Astrocyte (in vitro differentiated cells and primary cell): Measurements from ENCODE around the gene TBC1D5. TPM values are rescaled to one million over a fixed set of nuclear protein-coding genes. Genes with fewer than 3 reads are reported as not detected.

Experiments used
- DNase-seq: peaks from one replicate; pipeline ENCODE4 v3.0.0-alpha.2; 2010; ENCODE audit warnings: low read depth
- FAIRE-seq: peaks from 2 replicates; lab custom pipeline; 2011; peaks lifted over from hg19 to GRCh38; lab: Jason Lieb, UNC
- H2AFZ ChIP-seq: 2 replicates; pipeline ENCODE4 v1.6.0; 2012; ENCODE audit warnings: low read depth, low read length, inconsistent platforms
- H3K27ac ChIP-seq: 2 replicates; pipeline ENCODE4 v1.5.1; 2011; ENCODE audit warnings: low read depth, low read length, inconsistent platforms
- H3K27me3 ChIP-seq: 2 replicates; pipeline ENCODE4 v1.6.0; 2011; ENCODE audit warnings: low read length, inconsistent platforms; ENCODE audit not compliant: insufficient read depth
- H3K36me3 ChIP-seq: 2 replicates; pipeline ENCODE4 v1.5.1; 2011; ENCODE audit warnings: low read length, inconsistent platforms; ENCODE audit not compliant: insufficient read depth
- H3K4me1 ChIP-seq: 2 replicates; pipeline ENCODE4 v1.5.1; 2011; ENCODE audit warnings: low read length, inconsistent platforms; ENCODE audit not compliant: insufficient read depth
- H3K4me2 ChIP-seq: 2 replicates; pipeline ENCODE4 v1.6.0; 2012; ENCODE audit warnings: low read length, inconsistent platforms
- H3K4me3 ChIP-seq: 2 replicates; pipeline ENCODE4 v1.5.1; 2011; ENCODE audit warnings: low read depth, mild to moderate bottlenecking, low read length, inconsistent platforms; ENCODE audit not compliant: insufficient read depth
- H3K79me2 ChIP-seq: 2 replicates; pipeline ENCODE4 v1.6.0; 2012; ENCODE audit warnings: mild to moderate bottlenecking, low read length, inconsistent platforms; ENCODE audit not compliant: insufficient read depth
- H3K9ac ChIP-seq: 2 replicates; pipeline ENCODE4 v1.6.0; 2012; ENCODE audit warnings: mild to moderate bottlenecking, low read length, inconsistent platforms
- H3K9me3 ChIP-seq: 2 replicates; pipeline ENCODE4 v1.5.1; 2012; ENCODE audit warnings: low read depth, mild to moderate bottlenecking, low read length, inconsistent platforms; ENCODE audit not compliant: insufficient read depth
- H4K20me1 ChIP-seq: 2 replicates; pipeline ENCODE4 v1.6.0; 2012; ENCODE audit warnings: low read length, inconsistent platforms; ENCODE audit not compliant: insufficient read depth
- H3K27ac Mint-ChIP-seq: one replicate; pipeline ENCODE4 v1.8.0; 2021; ENCODE audit warnings: mild to moderate bottlenecking, mixed read lengths; ENCODE audit not compliant: unreplicated experiment
- H3K27me3 Mint-ChIP-seq: one replicate; pipeline ENCODE4 v1.8.0; 2021; ENCODE audit warnings: low read depth, mixed read lengths; ENCODE audit not compliant: unreplicated experiment
- H3K36me3 Mint-ChIP-seq: one replicate; pipeline ENCODE4 v1.8.0; 2021; ENCODE audit warnings: low read depth, mixed read lengths; ENCODE audit not compliant: unreplicated experiment
- H3K4me1 Mint-ChIP-seq: one replicate; pipeline ENCODE4 v1.8.0; 2021; ENCODE audit warnings: low read depth, mixed read lengths; ENCODE audit not compliant: unreplicated experiment
- H3K4me3 Mint-ChIP-seq: one replicate; pipeline ENCODE4 v1.8.0; 2021; ENCODE audit warnings: mild to moderate bottlenecking, moderate library complexity, mixed read lengths; ENCODE audit not compliant: unreplicated experiment
- H3K9me3 Mint-ChIP-seq: one replicate; pipeline ENCODE4 v1.8.0; 2021; ENCODE audit warnings: mild to moderate bottlenecking, mixed read lengths; ENCODE audit not compliant: unreplicated experiment
- CTCF ChIP-seq: IDR thresholded peaks from 2 replicates; pipeline ENCODE4 v1.5.1; 2011; ENCODE audit warnings: low read depth, mild to moderate bottlenecking, inconsistent platforms, low read length, moderate library complexity; ENCODE audit not compliant: insufficient read depth
- EZH2 ChIP-seq: IDR thresholded peaks from 2 replicates; pipeline ENCODE4 v1.6.1; 2012; ENCODE audit warnings: mild to moderate bottlenecking, low read length, inconsistent platforms; ENCODE audit not compliant: insufficient read depth
- total RNA-seq: library from RNA; stranded (reverse); gene quantifications from 2 replicates; pipeline ENCODE4 v1.2.1, GENCODE V29; 2021

Gene TBC1D5
- total RNA-seq, 1 donor from 2014 or later = 23.0 TPM

- Histone ChIP-seq H3K4me1 (no peaks in the 10 kb centered on the region), H3K9me3 (no peaks in the 10 kb centered on the region), H3K9ac (no peak overlapping the region), H4K20me1 (peaks cover 4% of the 10 kb centered on the region), H3K4me3 (no peak overlapping the region), H3K27me3 (no peaks in the 10 kb centered on the region), H3K27ac (no peak overlapping the region), H3K36me3 (no peaks in the 10 kb centered on the region), H3K4me2 (no peak overlapping the region), H3K79me2 (no peaks in the 10 kb centered on the region), H2AFZ (no peak overlapping the region)
- no peak for TF ChIP-seq CTCF
- no peak for TF ChIP-seq EZH2
- no peak for DNase-seq
- H3K4me3 Mint-ChIP-seq = no peak overlapping the region
- no peak overlapping the region for H3K27ac Mint-ChIP-seq
- peaks cover 5% of the 10 kb centered on the region for H3K9me3 Mint-ChIP-seq
- no peak for FAIRE-seq
- no peaks in the 10 kb centered on the region for H3K4me1 Mint-ChIP-seq
- no peaks in the 10 kb centered on the region for H3K27me3 Mint-ChIP-seq
- H3K36me3 Mint-ChIP-seq = no peaks in the 10 kb centered on the region
Measured at GRCh38 chr3:17529677-17530076, 212.8 kb downstream of the TBC1D5 start.

GRCh38 chr3:17518189-17519059 is 224.0 kb downstream of the TBC1D5 start:
- Histone ChIP-seq H3K27me3 (no peaks in the 10 kb centered on the region), H3K9me3 (no peaks in the 10 kb centered on the region), H3K9ac (no peak overlapping the region), H3K4me2 (no peak overlapping the region), H3K36me3 (no peaks in the 10 kb centered on the region), H3K4me3 (no peak overlapping the region), H3K4me1 (no peaks in the 10 kb centered on the region), H2AFZ (no peak overlapping the region), H3K27ac (no peak overlapping the region), H3K79me2 (no peaks in the 10 kb centered on the region), H4K20me1 (no peaks in the 10 kb centered on the region)
- Mint-ChIP-seq H3K4me1 (no peaks in the 10 kb centered on the region), H3K36me3 (no peaks in the 10 kb centered on the region), H3K4me3 (no peak overlapping the region), H3K27me3 (no peaks in the 10 kb centered on the region), H3K27ac (no peak overlapping the region), H3K9me3 (no peaks in the 10 kb centered on the region)
- DNase-seq (no peak), FAIRE-seq (no peak)
- TF ChIP-seq CTCF (no peak), EZH2 (no peak)
